GM18526 (cell line): Measurements from ENCODE around the gene MED14.
A peak's percentile ranks its signal among the peaks of the same experiment; 100 is the strongest.

Experiments
- POLR2A ChIP-seq: IDR thresholded peaks from 3 replicates; pipeline ENCODE4 v1.6.1; 2011; ENCODE audit not compliant: insufficient read length; ENCODE audit errors: extremely low read depth

Gene MED14

GRCh38 chrX:40735325-40736169 lies at the start of gene MED14:
Gene MED14, minus strand, starts transcription at chrX:40735542. Its CDS starts 130 bp downstream, at chrX:40735412.
- peak; percentile 86 for TF ChIP-seq POLR2A

GRCh38 chrX:40784516-40785151 lies 49.3 kb upstream of the MED14 start:
- no peak for TF ChIP-seq POLR2A

DNA sequence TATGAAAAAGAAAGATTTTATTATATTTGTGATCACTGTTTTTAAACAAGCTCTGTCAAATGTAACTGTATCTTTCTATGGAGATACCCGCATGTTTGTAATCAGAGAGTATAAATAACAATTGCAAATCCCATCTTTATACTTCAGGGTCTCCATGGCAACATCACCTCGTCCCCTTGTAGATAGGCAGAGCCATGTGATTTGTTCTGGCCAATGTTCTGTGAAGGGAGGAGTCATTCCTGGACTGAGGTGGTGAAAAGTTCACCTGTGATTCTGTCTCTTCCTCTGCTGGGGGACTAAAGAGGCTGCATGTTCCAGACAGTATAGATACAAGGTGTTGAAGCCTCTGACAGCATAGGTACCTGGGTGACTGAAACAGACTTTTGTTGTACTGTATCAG lies 45.6 kb upstream of the MED14 start:
- TF ChIP-seq POLR2A: no peak

GRCh38 chrX:40780082-40780481 lies 44.7 kb upstream of the MED14 start:
- TF ChIP-seq POLR2A: no peak

DNA sequence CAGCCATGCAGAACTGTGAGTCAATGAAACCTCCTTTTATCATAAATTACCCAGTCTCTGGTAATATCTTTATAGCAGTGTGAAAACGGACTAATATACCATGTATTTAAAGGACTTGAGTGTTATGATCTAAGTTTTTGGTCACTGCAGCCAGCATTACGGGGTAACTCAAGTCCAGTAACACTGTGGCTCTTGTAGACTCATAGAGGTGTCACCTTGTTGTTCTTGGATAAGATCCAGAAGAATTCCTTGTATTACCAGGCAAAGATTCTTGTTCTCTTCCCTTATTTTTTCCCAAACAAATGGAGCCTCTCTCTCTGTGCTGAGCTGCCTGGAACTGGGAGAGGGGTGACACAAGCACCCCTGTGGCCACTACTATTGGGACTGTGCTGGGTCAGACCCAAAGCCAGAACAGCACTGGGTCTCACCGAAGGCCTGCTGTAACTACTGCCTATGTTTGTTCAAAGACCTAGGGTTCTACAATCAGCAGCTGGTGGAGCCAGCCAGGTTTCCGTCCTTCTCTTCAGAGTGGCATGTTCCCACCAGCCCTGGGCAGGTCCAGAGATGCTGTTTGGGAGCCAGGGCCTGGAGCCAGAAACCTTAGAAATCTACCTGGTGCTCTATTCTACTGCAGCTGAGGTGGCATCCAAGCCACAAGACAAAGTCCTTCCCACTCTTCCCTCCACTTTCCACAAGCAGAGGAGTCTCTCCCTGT lies 43.7 kb upstream of the MED14 start:
- no peak for TF ChIP-seq POLR2A

DNA sequence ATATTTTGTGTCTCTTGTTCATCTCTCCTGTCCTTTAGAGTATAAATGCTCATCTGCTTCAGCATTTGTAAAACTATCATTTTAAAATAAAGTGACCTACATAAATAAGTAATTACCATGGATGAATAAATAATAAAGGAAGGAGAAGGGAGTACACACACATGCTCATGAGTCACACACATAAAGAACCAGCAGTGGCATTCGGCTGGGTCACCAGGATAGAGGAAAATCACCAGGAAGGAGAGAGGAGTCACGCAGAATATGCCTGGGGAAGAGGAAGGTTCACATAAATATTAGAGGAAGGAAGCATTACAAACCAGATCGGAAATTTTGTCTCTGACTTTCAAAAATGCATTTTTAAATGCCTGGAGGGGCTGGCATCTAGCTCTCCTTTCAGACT lies 38.5 kb upstream of the MED14 start:
- TF ChIP-seq POLR2A: no peak

DNA sequence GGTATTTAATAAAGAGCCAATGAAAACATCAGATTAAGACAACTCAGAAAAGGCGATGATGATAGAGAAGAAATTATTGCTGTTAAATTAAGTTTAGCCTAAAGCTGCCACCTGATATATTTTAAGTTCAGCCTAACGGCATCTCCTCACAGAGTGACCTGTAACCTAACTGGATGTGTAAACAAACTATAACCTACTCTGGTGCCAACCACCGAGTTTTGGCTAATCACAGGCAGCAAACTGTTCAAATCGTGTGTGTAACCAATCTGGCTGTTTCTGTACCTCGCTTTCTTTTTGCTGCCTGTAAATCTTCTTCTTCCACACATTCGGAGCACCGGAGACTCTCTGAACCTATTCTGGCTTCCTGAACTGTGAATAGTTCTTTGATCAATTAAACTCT lies 37.8 kb upstream of the MED14 start:
- no peak for TF ChIP-seq POLR2A

- TF ChIP-seq POLR2A: no peak
These were observed 36.9 kb upstream of the MED14 start for GRCh38 chrX:40772290-40772689.

DNA sequence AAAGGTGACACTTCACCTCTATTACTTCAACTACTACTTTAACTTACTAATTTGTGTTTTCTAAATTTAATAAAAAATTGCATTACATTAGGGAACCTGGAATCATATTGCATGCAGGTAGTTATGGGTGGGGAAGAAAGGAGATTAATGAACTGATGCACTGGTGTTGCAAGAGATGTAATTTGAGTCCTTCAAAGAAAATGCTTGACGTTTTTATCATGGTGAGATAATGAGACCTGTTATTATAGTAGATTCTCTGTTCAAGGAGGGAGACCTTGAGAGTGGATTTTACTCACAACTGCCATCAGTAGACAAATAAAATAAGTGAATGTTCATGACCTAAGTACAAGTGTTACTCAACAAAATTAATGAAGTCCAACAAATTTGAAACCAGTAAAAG lies 26.4 kb upstream of the MED14 start:
- TF ChIP-seq POLR2A: no peak

DNA sequence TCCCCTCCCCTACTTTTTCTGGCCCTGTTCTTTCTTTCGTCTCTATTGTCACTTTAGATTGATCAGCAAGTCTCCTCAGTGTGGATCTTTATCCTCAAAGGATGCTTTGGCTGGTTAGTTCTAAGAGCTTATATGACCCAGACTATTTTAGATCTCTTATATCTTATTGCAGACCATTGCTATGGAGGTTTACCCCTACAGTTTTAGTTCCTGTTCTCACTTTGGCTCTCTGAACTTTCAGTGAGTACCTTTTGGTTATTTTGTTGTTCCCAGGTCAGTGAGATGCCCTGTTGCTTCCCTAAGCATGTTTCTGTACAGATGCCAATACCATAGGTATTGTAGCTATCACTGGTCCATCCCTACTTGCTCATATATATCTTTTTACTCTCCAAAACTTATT lies 24.0 kb upstream of the MED14 start:
- TF ChIP-seq POLR2A: no peak

- no peak for TF ChIP-seq POLR2A
These were observed 21.7 kb upstream of the MED14 start for GRCh38 chrX:40757058-40757457.

- no peak for TF ChIP-seq POLR2A
These were observed 20.2 kb upstream of the MED14 start for GRCh38 chrX:40755291-40756249.

GRCh38 chrX:40749681-40750494 lies 14.5 kb upstream of the MED14 start:
- TF ChIP-seq POLR2A: no peak

- TF ChIP-seq POLR2A: no peak
These were observed 13.6 kb upstream of the MED14 start for GRCh38 chrX:40748977-40749376.
